A549 (cell line): ENCODE data around the gene ITLN1. TPM values are rescaled to one million over a fixed set of nuclear protein-coding genes. Genes with fewer than 3 reads are reported as not detected.
"Not testable (repeated sequence)": the region's sequence is repeated elsewhere in the genome, so short reads cannot be mapped to it uniquely, and the experiment has no call there.

Experiments used
- ATAC-seq, 2 experiments: fragments of 200-7000 bp in 1 of 2; fragments of >200 bp in 1 of 2; cut with Nextera tagmentation in 1 of 2; cut with Tn5 transposase in 1 of 2; 3 replicates each; pipeline versions ENCODE4 v1.8.0 to v1.9.1; 2018 to 2020; ENCODE audit warnings: mild to moderate bottlenecking in 1 of 2, moderate library complexity in 1 of 2
- CTCF ChIA-PET: fragments of 300-600 bp; sonication (Branson Sonifier 250); formaldehyde crosslinking; extraction: SDS; loops from one replicate; lab custom pipeline; 2021; ENCODE audit warnings: antibody characterized with exemption, inconsistent platforms; lab: Yijun Ruan, JAX
- POLR2A ChIA-PET: fragments of 350-600 bp; formaldehyde crosslinking; extraction: SDS; loops from one replicate; lab custom pipeline; 2021; ENCODE audit warnings: antibody characterized with exemption, inconsistent platforms; lab: Yijun Ruan, JAX
- DNase-seq, 2 experiments: peaks; one replicate each; pipeline versions ENCODE4 v3.0.0 to v3.0.0-alpha.2; 2011 to 2016; ENCODE audit warnings: low read depth in 1 of 2, low spot score in 1 of 2
- FAIRE-seq: peaks from 2 replicates; lab custom pipeline; 2011; peaks lifted over from hg19 to GRCh38; lab: Jason Lieb, UNC
- H3K27ac ChIP-seq, 2 experiments: fragments of >200 bp; sonication (Bioruptor Twin); formaldehyde crosslinking; 3 replicates each; pipeline ENCODE4 v1.5.1; 2016 to 2017
- H3K4me1 ChIP-seq: fragments of >200 bp; sonication (Bioruptor Twin); formaldehyde crosslinking; 3 replicates; pipeline ENCODE4 v1.6.1; 2016
- H3K4me2 ChIP-seq: fragments of >200 bp; sonication (Bioruptor Twin); formaldehyde crosslinking; 3 replicates; pipeline ENCODE4 v1.6.1; 2016
- H3K4me3 ChIP-seq: fragments of >200 bp; sonication (Bioruptor Twin); formaldehyde crosslinking; 3 replicates; pipeline ENCODE4 v1.5.1; 2016
- H3K9me3 ChIP-seq: fragments of >200 bp; sonication (Bioruptor Twin); formaldehyde crosslinking; 3 replicates; pipeline ENCODE4 v1.6.1; 2016
- ATOH8 ChIP-seq: fragments of 250-450 bp; sonication (Bioruptor Pico); IDR thresholded peaks from 2 replicates; pipeline ENCODE4 v1.5.0; 2020; ENCODE audit warnings: low read depth, mild to moderate bottlenecking, moderate library complexity
- BHLHE40 ChIP-seq: IDR thresholded peaks from 2 replicates; pipeline ENCODE4 v1.6.1; 2012; ENCODE audit warnings: low read depth, low read length, inconsistent platforms
- CBX8 ChIP-seq: fragments of 200-600 bp; sonication (generic); IDR thresholded peaks from 2 replicates; pipeline ENCODE4 v1.6.1; 2016
- CEBPB ChIP-seq, 2 experiments: fragments of >200 bp in 1 of 2; sonication (Bioruptor Twin) in 1 of 2; formaldehyde crosslinking in 1 of 2; IDR thresholded peaks; 2 replicates each; pipeline ENCODE4 v1.6.1; 2012 to 2016
- CHD2 ChIP-seq: fragments of 150-350 bp; IDR thresholded peaks from 2 replicates; pipeline ENCODE4 v1.6.1; 2014; ENCODE audit warnings: low read length; ENCODE audit not compliant: partially characterized antibody
- EP300 ChIP-seq, 2 experiments: fragments of >200 bp; sonication (Bioruptor Twin); formaldehyde crosslinking; IDR thresholded peaks; 2 replicates in 1 of 2; 3 replicates in 1 of 2; pipeline ENCODE4 v1.6.1; 2016 to 2017
- HES2 ChIP-seq: fragments of >200 bp; sonication (Bioruptor Twin); formaldehyde crosslinking; IDR thresholded peaks from 2 replicates; pipeline ENCODE4 v1.6.1; 2016
- HEYL ChIP-seq: fragments of 250-450 bp; sonication (Bioruptor Pico); IDR thresholded peaks from 2 replicates; pipeline ENCODE4 v1.8.0; 2021; ENCODE audit warnings: mild to moderate bottlenecking, moderate library complexity
- HOXB13 ChIP-seq: fragments of 250-450 bp; sonication (Bioruptor Pico); IDR thresholded peaks from 2 replicates; pipeline ENCODE4 v1.5.0; 2020; ENCODE audit warnings: low read depth, mild to moderate bottlenecking, moderate library complexity
- JUNB ChIP-seq: fragments of >200 bp; sonication (Bioruptor Twin); formaldehyde crosslinking; IDR thresholded peaks from 2 replicates; pipeline ENCODE4 v1.6.1; 2016
- MAX ChIP-seq: IDR thresholded peaks from 2 replicates; pipeline ENCODE4 v1.6.1; 2012
- NR3C1 ChIP-seq: fragments of >200 bp; sonication (Bioruptor Twin); formaldehyde crosslinking; IDR thresholded peaks from 3 replicates; pipeline ENCODE4 v1.6.1; 2017
- POLR2A ChIP-seq: IDR thresholded peaks from 2 replicates; pipeline ENCODE4 v1.6.1; 2012; ENCODE audit warnings: mild to moderate bottlenecking, low read length
- RAD21 ChIP-seq, 2 experiments: fragments of >200 bp in 1 of 2; sonication (Bioruptor Twin) in 1 of 2; formaldehyde crosslinking in 1 of 2; IDR thresholded peaks in 1 of 2; conservative IDR thresholded peaks in 1 of 2; 2 replicates in 1 of 2; 3 replicates in 1 of 2; pipeline ENCODE4 v1.6.1; 2012 to 2018; ENCODE audit warnings: inconsistent platforms in 1 of 2
- RARB ChIP-seq: fragments of 250-450 bp; sonication (Bioruptor Pico); IDR thresholded peaks from 2 replicates; pipeline ENCODE4 v1.8.0; 2021; ENCODE audit warnings: mild to moderate bottlenecking, moderate library complexity
- RFX5 ChIP-seq: fragments of 450-650 bp; IDR thresholded peaks from 2 replicates; pipeline ENCODE4 v1.7.1; 2014; ENCODE audit warnings: antibody characterized with exemption, mild to moderate bottlenecking, moderate library complexity
- SMC3 ChIP-seq: fragments of >200 bp; sonication (Bioruptor Twin); formaldehyde crosslinking; IDR thresholded peaks from 3 replicates; pipeline ENCODE4 v1.6.1; 2018; ENCODE audit warnings: inconsistent platforms
- TFCP2L1 ChIP-seq: fragments of 250-450 bp; sonication (Bioruptor Pico); IDR thresholded peaks from 2 replicates; pipeline ENCODE4 v1.5.0; 2021; ENCODE audit warnings: mild to moderate bottlenecking
- ZFP36 ChIP-seq: fragments of 450-650 bp; IDR thresholded peaks from 2 replicates; pipeline ENCODE4 v1.6.1; 2014; ENCODE audit warnings: borderline replicate concordance; ENCODE audit not compliant: partially characterized antibody
- ZSCAN20 ChIP-seq: fragments of 250-450 bp; sonication (Bioruptor Pico); IDR thresholded peaks from 2 replicates; pipeline ENCODE4 v1.8.0; 2022; ENCODE audit warnings: mild to moderate bottlenecking, moderate library complexity
- WGBS: methylation state at CpG from one replicate; pipeline ENCODE4 v1.1.6; 2017; ENCODE audit errors: missing lambda C conversion rate; 5-methylcytosine and 5-hydroxymethylcytosine counted together
- polyA plus RNA-seq, 4 experiments: library from polyadenylated mRNA; depleted of rRNA in 3 of 4; stranded (reverse); fragments of >200 nt; fragmentation: RNase III in 1 of 4; extraction: RNeasy Plus Mini Kit Qiagen cat#74134 plus additional on column Dnase treatment in 1 of 4; gene quantifications; 2 replicates in 3 of 4; 3 replicates in 1 of 4; pipeline ENCODE4 v1.2.3, GENCODE V29; 2011 to 2017

ITLN1 gene
- polyA plus RNA-seq, 2 of the 4 experiments (the other 2 are of a cell fraction) = not detected

GRCh38 chr1:160905617-160905989 lies 20.6 kb upstream of the ITLN1 start:
- ChIA-PET POLR2A (no interaction called here), CTCF (interaction anchor here (1.0 to 1.1 kb wide), 2 partner anchors 70 to 84 kb away, joined by 3 to 4 read pairs; no protein-coding TSS in a partner anchor)
- no peak for ATAC-seq

GRCh38 chr1:160904783-160905616 lies 20.0 kb upstream of the ITLN1 start:
- Histone ChIP-seq H3K4me3 (no peak overlapping the region), H3K4me1 (no peaks in the 10 kb centered on the region), H3K9me3 (0 out of 3 replicates have a peak, but pooled peaks cover 3% of the 10 kb centered on the region), H3K27ac (no peak overlapping the region), H3K4me2 (no peak overlapping the region)
- POLR2A ChIA-PET = no interaction called here
- no peak for DNase-seq
- no peak for ATAC-seq
- WGBS = 57% methylated on average over 8 of the region's 8 CpGs
- FAIRE-seq = no peak
- TF ChIP-seq CHD2 = no peak
- no peak for TF ChIP-seq JUNB
- TF ChIP-seq RFX5 = no peak
- no peak for TF ChIP-seq ZFP36
- no peak for TF ChIP-seq RARB (CRISPR knock-in tag)
- TF ChIP-seq HEYL (CRISPR knock-in tag) = no peak
- TF ChIP-seq CBX8 = no peak
- TF ChIP-seq ZSCAN20 (CRISPR knock-in tag) = no peak
- TF ChIP-seq RAD21 (conservative IDR thresholded peaks at IDR 0.05 in 1 of 2, IDR thresholded peaks at IDR 0.05 in 1 of 2) = no peak
- CTCF ChIA-PET = interaction anchor here (0.9 to 1.1 kb wide), 4 partner anchors 21 to 85 kb away, joined by 3 to 4 read pairs (median 4); no protein-coding TSS in a partner anchor

More at GRCh38 chr1:160905617-160905989, 20.6 kb upstream of the ITLN1 start:
- TF ChIP-seq HOXB13 (CRISPR knock-in tag) (no peak), NR3C1 (no peak), RARB (CRISPR knock-in tag) (no peak), POLR2A (no peak), CBX8 (no peak), CEBPB (IDR thresholded peaks at IDR 0.05) (no peak), ATOH8 (CRISPR knock-in tag) (no peak), TFCP2L1 (CRISPR knock-in tag) (no peak), MAX (no peak), SMC3 (no peak)
- WGBS = 68% methylated on average over 4 of the region's 4 CpGs
- FAIRE-seq (no peak), DNase-seq (no peak)
- Histone ChIP-seq H3K4me1 (no peaks in the 10 kb centered on the region), H3K27ac (no peak overlapping the region), H3K4me3 (no peak overlapping the region), H3K9me3 (0 out of 3 replicates have a peak, but pooled peaks cover 3% of the 10 kb centered on the region), H3K4me2 (no peak overlapping the region)

- H3K4me3 ChIP-seq, DNase-seq, H3K9me3 ChIP-seq, H3K27ac ChIP-seq, POLR2A ChIA-PET, H3K4me1 ChIP-seq, FAIRE-seq, CTCF ChIA-PET, H3K4me2 ChIP-seq, ATAC-seq: not testable (repeated sequence)
- 25% methylated on average over 1 of the region's 1 CpG for WGBS
These were observed 17.3 kb upstream of the ITLN1 start for GRCh38 chr1:160902251-160902650.

GRCh38 chr1:160901768-160902167 lies 16.8 kb upstream of the ITLN1 start:
- ATAC-seq (peak in 1 of 2 experiments; percentile 43; a peak in 2 of 6 replicates), FAIRE-seq (no peak), DNase-seq (no peak)
- TF ChIP-seq BHLHE40 = no peak
- no peak for TF ChIP-seq EP300 (IDR thresholded peaks at IDR 0.05)
- TF ChIP-seq HES2 = no peak
- Histone ChIP-seq H3K9me3 (0 out of 3 replicates have a peak, but pooled peaks cover 3% of the 10 kb centered on the region), H3K4me2 (no peak overlapping the region), H3K4me3 (no peak overlapping the region), H3K27ac (no peak overlapping the region), H3K4me1 (no peaks in the 10 kb centered on the region)
- 6% methylated on average over 2 of the region's 2 CpGs for WGBS
- CTCF ChIA-PET = no interaction called here
- POLR2A ChIA-PET = no interaction called here

- 20% methylated on average over 3 of the region's 3 CpGs for WGBS
- CTCF ChIA-PET = interaction anchor here (0.6 kb wide), 1 partner anchor 9 kb away, joined by 4 read pairs; no protein-coding TSS in a partner anchor
- ATAC-seq, H3K4me3 ChIP-seq, H3K9me3 ChIP-seq, H3K4me1 ChIP-seq, H3K4me2 ChIP-seq, DNase-seq, H3K27ac ChIP-seq, POLR2A ChIA-PET, FAIRE-seq: not testable (repeated sequence)
These were observed 15.7 kb upstream of the ITLN1 start for GRCh38 chr1:160900683-160901082.

GRCh38 chr1:160894368-160895135 lies 9.6 kb upstream of the ITLN1 start:
- DNase-seq, H3K4me3 ChIP-seq, H3K4me1 ChIP-seq, FAIRE-seq, H3K27ac ChIP-seq, POLR2A ChIA-PET, H3K9me3 ChIP-seq, ATAC-seq, H3K4me2 ChIP-seq: not testable (repeated sequence)
- 67% methylated on average over 17 of the region's 18 CpGs for WGBS
- CTCF ChIA-PET = interaction anchor here (1.7 kb wide), 1 partner anchor 60 kb away, joined by 4 read pairs; no protein-coding TSS in a partner anchor
